ENCODE measurements around the gene MTF1.
"Not testable (repeated sequence)": the region's sequence is repeated elsewhere in the genome, so short reads cannot be mapped to it uniquely, and the experiment has no call there.

MTF1 gene

GRCh38 chr1:37859507-37860345 lies at the start of gene MTF1:
TSS of gene MTF1 (minus strand) at chr1:37859592. CDS start at chr1:37857658, 1,934 bp downstream.
- DNase-seq = peak; percentile 97 to 98

- DNase-seq = not testable (repeated sequence)
These were observed 49.1 kb upstream of the MTF1 start for GRCh38 chr1:37908531-37908930.

- not testable (repeated sequence) for DNase-seq
These were observed 48.2 kb upstream of the MTF1 start for GRCh38 chr1:37907416-37908125.

GRCh38 chr1:37906591-37906990 lies 47.2 kb upstream of the MTF1 start:
- DNase-seq = not testable (repeated sequence)

GRCh38 chr1:37905727-37906126 lies 46.3 kb upstream of the MTF1 start:
- DNase-seq = no peak

- DNase-seq = not testable (repeated sequence)
These were observed 44.5 kb upstream of the MTF1 start for GRCh38 chr1:37903921-37904320.

- DNase-seq = no peak
These were observed 43.6 kb upstream of the MTF1 start for GRCh38 chr1:37902983-37903382.

GRCh38 chr1:37901893-37902225 lies 42.5 kb upstream of the MTF1 start:
- no peak for DNase-seq

- DNase-seq = no peak
These were observed 42.0 kb upstream of the MTF1 start for GRCh38 chr1:37901191-37901892.

- DNase-seq = not testable (repeated sequence)
These were observed 38.2 kb upstream of the MTF1 start for GRCh38 chr1:37897563-37897962.

GRCh38 chr1:37893673-37894072 lies 34.3 kb upstream of the MTF1 start:
- DNase-seq = no peak

- no peak for DNase-seq
These were observed 33.0 kb upstream of the MTF1 start for GRCh38 chr1:37892151-37893047.

GRCh38 chr1:37890378-37891014 lies 31.1 kb upstream of the MTF1 start:
- peak in 1 of 2 donors; percentile 61 for DNase-seq

- no peak for DNase-seq
These were observed 28.8 kb upstream of the MTF1 start for GRCh38 chr1:37888022-37888700.

GRCh38 chr1:37884145-37884544 lies 24.8 kb upstream of the MTF1 start:
- DNase-seq = no peak

GRCh38 chr1:37883671-37884070 lies 24.3 kb upstream of the MTF1 start:
- DNase-seq = no peak

GRCh38 chr1:37879865-37880264 lies 20.5 kb upstream of the MTF1 start:
- no peak for DNase-seq

- DNase-seq = no peak
These were observed 18.7 kb upstream of the MTF1 start for GRCh38 chr1:37878071-37878470.

- no peak for DNase-seq
These were observed 16.4 kb upstream of the MTF1 start for GRCh38 chr1:37875833-37876232.

GRCh38 chr1:37872692-37873091 lies 13.3 kb upstream of the MTF1 start:
- no peak for DNase-seq

GRCh38 chr1:37868466-37868865 lies 9.1 kb upstream of the MTF1 start:
- no peak for DNase-seq
